Heart left ventricle (tissue), 16 donors: ENCODE measurements around the gene MINDY4. TPM values are rescaled to one million over a fixed set of nuclear protein-coding genes. Genes with fewer than 3 reads are reported as not detected.

ENCODE experiments used
- ATAC-seq, 4 donors: fragments of 200-7000 bp; cut with Tn5 transposase; one replicate each; pipeline ENCODE4 v1.9.1; 2020 to 2022; ENCODE audit warnings: moderate library complexity in 4 of 4, mild to moderate bottlenecking in 3 of 4, moderate number of reproducible peaks in 1 of 4
- DNase-seq, 5 donors: peaks; one replicate each; pipeline ENCODE4 v3.0.0-alpha.2; 2020
- H3K27ac ChIP-seq, 12 donors: fragments of 200-600 bp; sonication (generic) in 4 of 12; one replicate each; pipeline versions ENCODE4 v1.5.0 to v1.8.0; 2016 to 2022; ENCODE audit warnings: mild to moderate bottlenecking in 2 of 12
- H3K27me3 ChIP-seq, 9 donors: fragments of 200-600 bp; sonication (generic) in 2 of 9; one replicate each; pipeline versions ENCODE4 v1.5.1 to v1.8.0; 2016 to 2022; ENCODE audit warnings: mild to moderate bottlenecking in 3 of 9
- H3K36me3 ChIP-seq, 9 donors: fragments of 200-600 bp; sonication (generic) in 2 of 9; one replicate each; pipeline versions ENCODE4 v1.5.0 to v1.8.0; 2018 to 2022; ENCODE audit warnings: mild to moderate bottlenecking in 2 of 9
- H3K4me1 ChIP-seq, 12 donors: fragments of 200-600 bp; sonication (generic) in 4 of 12; one replicate each; pipeline versions ENCODE4 v1.5.0 to v1.8.0; 2016 to 2022; ENCODE audit warnings: mild to moderate bottlenecking in 3 of 12
- H3K4me3 ChIP-seq, 12 donors: fragments of 200-600 bp; sonication (generic) in 4 of 12; one replicate each; pipeline versions ENCODE4 v1.5.0 to v1.8.0; 2017 to 2022; ENCODE audit warnings: mild to moderate bottlenecking in 9 of 12, moderate library complexity in 4 of 12
- H3K9me3 ChIP-seq, 12 donors: fragments of 200-600 bp; sonication (generic) in 4 of 12; one replicate each; pipeline versions ENCODE4 v1.5.0 to v1.8.0; 2016 to 2022; ENCODE audit warnings: mild to moderate bottlenecking in 1 of 12
- CTCF ChIP-seq, 12 donors: fragments of 200-600 bp; sonication (generic) in 4 of 12; IDR thresholded peaks; one replicate each; pipeline versions ENCODE4 v1.5.0 to v1.8.0; 2018 to 2022; ENCODE audit warnings: antibody characterized with exemption in 12 of 12, mild to moderate bottlenecking in 5 of 12
- POLR2A ChIP-seq, 2 donors: fragments of 450-650 bp; IDR thresholded peaks; one replicate each; pipeline ENCODE4 v1.6.1; 2017; ENCODE audit warnings: antibody characterized with exemption in 2 of 2, mild to moderate bottlenecking in 2 of 2, moderate library complexity in 2 of 2
- WGBS, 4 donors: extraction: QIAGEN DNeasy Blood & Tissue Kit in 2 of 4; methylation state at CpG; one replicate each; pipeline versions ENCODE4 v1.1.5 to v1.1.7; 2013 to 2018; 5-methylcytosine and 5-hydroxymethylcytosine counted together
- intact Hi-C, 10 donors: fragments of 100-400 bp; cut with DNase I; formaldehyde crosslinking; loops; one replicate each; pipeline versions ENCODE4 v1.11.1 to v1.14.2; 2022
- polyA plus RNA-seq, 2 donors: library from polyadenylated mRNA; stranded (reverse); fragments of 200-250 nt; gene quantifications; one replicate each; pipeline ENCODE4 v1.2.3, GENCODE V29; 2013
- total RNA-seq, 9 donors: library from RNA; depleted of rRNA in 2 of 9; stranded (reverse); fragments of >200 nt in 2 of 9; fragmentation: NEBNext Ultra II Directional in 3 of 9; extraction: Animal tissue kit (Norgen Biotek cat#: 25700) in 3 of 9; gene quantifications; one replicate each; pipeline versions ENCODE4 v1.1.0 to v1.2.4, GENCODE V29; 2016 to 2023
- donor health status: ischemic (EF 13 %, LVEDD 7.1; RV severe dilation, severe dysfunction).
- donor health status: healthy with polysubstance abuse.
- donor health status: DM: no; HTN: yes; CAD: no.
- donor health status: DM: no; HTN: no; CAD: no.
- donor health status: ischemic (EF 25% LVEDD 6.9; RV normal size, moderate dysfunction).
- donor health status: ischemic (EF 25% LVEDD 5.7; RV mildly dilated, moderate dysfunction).
- donor health status: healthy.
- donor health status: DM: yes; HTN: yes; CAD: no.
- donor health status: ischemic (EF 35%, LVEDD 5.7; RV mildly dilated, moderate dysfunction).
- donor health status: nonischemic (EF 11% LVEDD 7.7; RV severe dilation, severe dysfunction).
- donor health status: DM: yes; HTN: yes; CAD: no.
- donor health status: PGD.
- donor health status: ischemic (EF 29% LVEDD 5.4; RV normal size, mild dysfunction).
- donor health status: nonischemic (EF 23%, LVEDD 6.1; RV moderate dilation, normal function).

Gene MINDY4
- total and polyA plus RNA-seq, 11 donors, result 1.3 to 6.0 (median 2.9) TPM

GRCh38 chr7:30894866-30895605 is 123.8 kb downstream of the MINDY4 start:
- TF ChIP-seq CTCF (IDR thresholded peaks at IDR 0.05) (no peak), POLR2A (IDR thresholded peaks at IDR 0.05) (no peak)
- H3K4me1 ChIP-seq, result peaks cover 19 to 80% (median 66%) of the 10 kb centered on the region in 12 donors
- no peaks in the 10 kb centered on the region for H3K36me3 ChIP-seq
- no peak overlapping the region for H3K4me3 ChIP-seq
- intact Hi-C loops, result loop anchor here in 1 of 10 donors (2.0 kb wide), 1 partner anchor 24 kb away; no protein-coding TSS in a partner anchor
- no peaks in the 10 kb centered on the region for H3K27me3 ChIP-seq
- no peak for ATAC-seq
- H3K27ac ChIP-seq, result peak overlapping the region in 7 of 12 donors; percentile 15 to 73 (median 70)
- 64 to 87% (median 84%) methylated on average over 5 to 14 of the region's 14 CpGs for WGBS, 4 donors
- DNase-seq, result peak in 1 of 5 donors; percentile 30
- peaks cover 0 to 6% (median 0%) of the 10 kb centered on the region in 12 donors for H3K9me3 ChIP-seq

- intact Hi-C loops, result no loop called here
- TF ChIP-seq CTCF (IDR thresholded peaks at IDR 0.05) (no peak), POLR2A (IDR thresholded peaks at IDR 0.05) (no peak)
- 68 to 75% (median 71%) methylated on average over 9 of the region's 9 CpGs for WGBS, 4 donors
- no peak for ATAC-seq
- peaks cover 0 to under 1% (median 0%) of the 10 kb centered on the region in 12 donors for H3K9me3 ChIP-seq
- H3K36me3 ChIP-seq, result no peaks in the 10 kb centered on the region
- peak in 1 of 5 donors; percentile 12 for DNase-seq
- H3K27me3 ChIP-seq, result no peaks in the 10 kb centered on the region
- peaks cover 19 to 90% (median 73%) of the 10 kb centered on the region in 12 donors for H3K4me1 ChIP-seq
- H3K27ac ChIP-seq, result peak overlapping the region in 1 of 12 donors; percentile 27
- no peak overlapping the region for H3K4me3 ChIP-seq
Measured at GRCh38 chr7:30896036-30896435, 124.8 kb downstream of the MINDY4 start.

- Histone ChIP-seq H3K27ac (peak overlapping the region in 3 of 12 donors; percentile 8 to 37 (median 27)), H3K9me3 (no peaks in the 10 kb centered on the region), H3K27me3 (no peaks in the 10 kb centered on the region), H3K4me3 (no peak overlapping the region), H3K36me3 (no peaks in the 10 kb centered on the region), H3K4me1 (peaks cover 19 to 89% (median 76%) of the 10 kb centered on the region in 12 donors)
- peak in 1 of 5 donors; percentile 51 for DNase-seq
- intact Hi-C loops, result no loop called here
- WGBS, 4 donors, result 28 to 37% (median 33%) methylated on average over 13 of the region's 13 CpGs
- no peak for TF ChIP-seq CTCF (IDR thresholded peaks at IDR 0.05)
- peak in 2 of 4 donors; percentile 35 to 50 for ATAC-seq
Measured at GRCh38 chr7:30896783-30897637, 125.8 kb downstream of the MINDY4 start.

GRCh38 chr7:30897770-30898169 is 126.6 kb downstream of the MINDY4 start:
- TF ChIP-seq POLR2A (IDR thresholded peaks at IDR 0.05) (no peak), CTCF (IDR thresholded peaks at IDR 0.05) (no peak)
- DNase-seq (no peak), ATAC-seq (no peak)
- WGBS, 4 donors, result 55 to 91% (median 80%) methylated on average over 2 of the region's 2 CpGs
- H3K27me3 ChIP-seq, result no peaks in the 10 kb centered on the region
- no peaks in the 10 kb centered on the region for H3K36me3 ChIP-seq
- peak overlapping the region in 3 of 12 donors; percentile 8 to 42 (median 27) for H3K27ac ChIP-seq
- intact Hi-C loops, result no loop called here
- no peaks in the 10 kb centered on the region for H3K9me3 ChIP-seq
- peaks cover 19 to 83% (median 72%) of the 10 kb centered on the region in 12 donors for H3K4me1 ChIP-seq
- H3K4me3 ChIP-seq, result no peak overlapping the region
